Measurements from ENCODE around the gene FAM161B. TPM values are rescaled to one million over a fixed set of nuclear protein-coding genes. Genes with fewer than 3 reads are reported as not detected.

The FAM161B gene
- total and polyA plus RNA-seq, 2 experiments from 2014 or later = 2.0 to 2.3 TPM

DNA sequence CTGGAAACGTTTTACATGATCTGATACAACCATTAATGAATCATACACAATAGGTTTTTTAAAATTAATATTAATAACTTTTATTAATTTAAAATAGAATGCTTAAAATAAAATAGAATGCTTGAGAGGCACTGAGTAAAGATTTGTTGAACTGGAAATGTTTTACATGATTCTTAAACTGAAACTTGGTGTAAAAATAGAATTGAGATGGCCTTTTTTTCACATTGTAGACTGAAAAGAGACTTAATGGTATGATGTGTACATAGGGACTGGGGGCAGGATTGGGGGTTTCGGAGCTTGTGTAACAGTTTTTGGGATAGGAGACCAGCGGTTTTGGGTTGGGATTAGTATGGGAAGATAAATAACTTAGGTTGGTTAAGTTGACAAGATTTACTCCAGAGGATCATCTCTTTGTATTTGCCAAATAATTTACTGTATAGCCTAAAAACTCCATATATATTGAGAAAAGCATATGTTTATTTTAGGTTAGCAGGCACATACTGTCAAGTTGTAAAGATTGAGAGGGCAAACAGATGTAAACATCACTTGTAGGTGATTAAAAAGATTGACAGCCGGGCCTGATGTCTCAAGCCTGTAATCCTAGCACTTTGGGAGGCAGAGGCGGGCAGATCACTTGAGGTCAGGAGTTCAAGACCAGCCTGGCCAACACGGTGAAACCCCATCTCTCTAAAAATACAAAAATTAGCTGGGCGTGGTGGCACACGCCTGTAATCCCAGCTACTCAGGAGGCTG is 65.3 kb downstream of the FAM161B start:
- Histone ChIP-seq H2AFZ (no peak overlapping the region), H3K27me3 (no peaks in the 10 kb centered on the region), H3K79me2 (peaks cover 41% of the 10 kb centered on the region), H3K4me2 (no peak overlapping the region), H3K4me3 (no peak overlapping the region), H3K9me3 (ENCODE audit: low read depth) (no peaks in the 10 kb centered on the region), H4K20me1 (ENCODE audit: insufficient read depth, poor library complexity, severe bottlenecking) (peaks cover 16% of the 10 kb centered on the region), H3K9me2 (replicated peaks; ENCODE audit: insufficient read depth) (no peaks in the 10 kb centered on the region), H3K4me1 (ENCODE audit: insufficient read depth) (peaks cover 16% of the 10 kb centered on the region), H3K36me3 (replicated peaks; ENCODE audit: insufficient read depth, low read depth) (no peaks in the 10 kb centered on the region), H3K27ac (no peak overlapping the region)
- TF ChIP-seq, protein P1, sequence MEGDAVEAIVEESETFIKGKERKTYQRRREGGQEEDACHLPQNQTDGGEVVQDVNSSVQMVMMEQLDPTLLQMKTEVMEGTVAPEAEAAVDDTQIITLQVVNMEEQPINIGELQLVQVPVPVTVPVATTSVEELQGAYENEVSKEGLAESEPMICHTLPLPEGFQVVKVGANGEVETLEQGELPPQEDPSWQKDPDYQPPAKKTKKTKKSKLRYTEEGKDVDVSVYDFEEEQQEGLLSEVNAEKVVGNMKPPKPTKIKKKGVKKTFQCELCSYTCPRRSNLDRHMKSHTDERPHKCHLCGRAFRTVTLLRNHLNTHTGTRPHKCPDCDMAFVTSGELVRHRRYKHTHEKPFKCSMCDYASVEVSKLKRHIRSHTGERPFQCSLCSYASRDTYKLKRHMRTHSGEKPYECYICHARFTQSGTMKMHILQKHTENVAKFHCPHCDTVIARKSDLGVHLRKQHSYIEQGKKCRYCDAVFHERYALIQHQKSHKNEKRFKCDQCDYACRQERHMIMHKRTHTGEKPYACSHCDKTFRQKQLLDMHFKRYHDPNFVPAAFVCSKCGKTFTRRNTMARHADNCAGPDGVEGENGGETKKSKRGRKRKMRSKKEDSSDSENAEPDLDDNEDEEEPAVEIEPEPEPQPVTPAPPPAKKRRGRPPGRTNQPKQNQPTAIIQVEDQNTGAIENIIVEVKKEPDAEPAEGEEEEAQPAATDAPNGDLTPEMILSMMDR (IDR thresholded peaks at IDR 0.05; ENCODE audit: poor library complexity) = no peak
- TF ChIP-seq EZH2phosphoT487 (IDR thresholded peaks at IDR 0.05; ENCODE audit: low read depth, severe bottlenecking, unreplicated experiment) = no peak
- TF ChIP-seq EZH2 (IDR thresholded peaks at IDR 0.05; ENCODE audit: borderline replicate concordance) = no peak
- DNase-seq (ENCODE audit: low spot score) = no peak
- 76% methylated on average over 8 of the region's 8 CpGs for WGBS (ENCODE audit: low lambda C conversion rate, missing lambda C conversion rate)

Small RNAs within 50 kb of the gene (small RNA-seq; reads per million reads assigned to genes)
- gene RF00019 = not detected

Other genes starting within 250 kb of the FAM161B start
- 23.0 and 27.3 TPM in 2 replicates for gene PNMA1, start 235.7 kb downstream of the FAM161B start, total RNA-seq
- gene PNMA1, start 235.7 kb downstream of the FAM161B start, polyA plus RNA-seq = 41.2 and 45.7 TPM in 2 replicates
- 8.3 and 11.7 TPM in 2 replicates for gene PTGR2, start 98.3 kb downstream of the FAM161B start, total RNA-seq
- 7.1 and 7.4 TPM in 2 replicates for gene PTGR2, start 98.3 kb downstream of the FAM161B start, polyA plus RNA-seq
- gene ZNF410, start 63.2 kb downstream of the FAM161B start, total RNA-seq = 61.7 and 70.4 TPM in 2 replicates
- 32.9 and 42.1 TPM in 2 replicates for gene ZNF410, start 63.2 kb downstream of the FAM161B start, polyA plus RNA-seq
- gene COQ6, start 208 bp upstream of the FAM161B start, total RNA-seq = 18.7 and 29.5 TPM in 2 replicates
- gene COQ6, start 208 bp upstream of the FAM161B start, polyA plus RNA-seq = 21.8 and 24.7 TPM in 2 replicates
- 57.2 and 71.0 TPM in 2 replicates for gene ENTPD5, start 69.2 kb upstream of the FAM161B start, total RNA-seq
- gene ENTPD5, start 69.2 kb upstream of the FAM161B start, polyA plus RNA-seq = 18.5 and 25.1 TPM in 2 replicates
- 6.1 and 7.1 TPM in 2 replicates for gene BBOF1, start 69.3 kb upstream of the FAM161B start, total RNA-seq
- gene BBOF1, start 69.3 kb upstream of the FAM161B start, polyA plus RNA-seq = 3.9 and 4.1 TPM in 2 replicates
- 72.9 and 83.8 TPM in 2 replicates for gene ALDH6A1, start 134.4 kb upstream of the FAM161B start, total RNA-seq
- gene ALDH6A1, start 134.4 kb upstream of the FAM161B start, polyA plus RNA-seq = 66.5 and 76.8 TPM in 2 replicates
- 14.3 and 14.4 TPM in 2 replicates for gene LIN52, start 134.9 kb upstream of the FAM161B start, total RNA-seq
- 13.5 and 13.7 TPM in 2 replicates for gene LIN52, start 134.9 kb upstream of the FAM161B start, polyA plus RNA-seq

Data from hepatocyte (in vitro differentiated cells).